IMR-90 (cell line): ENCODE measurements around the gene CUL4A. TPM values are rescaled to one million over a fixed set of nuclear protein-coding genes. Genes with fewer than 3 reads are reported as not detected.

Source experiments
- ATAC-seq: fragments of 200-7000 bp; cut with Tn5 transposase; 2 replicates; pipeline ENCODE4 v1.9.1; 2020; ENCODE audit warnings: low read depth, mild to moderate bottlenecking, moderate library complexity
- BruUV-seq: library from RNA; stranded (reverse); fragments of 400-500 nt; replicated peaks from 2 replicates; lab custom pipeline; 2021; lab: Mats Ljungman, UMichigan
- CTCF ChIA-PET: fragments of 300-600 bp; formaldehyde crosslinking; extraction: SDS; loops from one replicate; lab custom pipeline; 2021; ENCODE audit warnings: antibody characterized with exemption; lab: Yijun Ruan, JAX
- POLR2A ChIA-PET: fragments of 300-600 bp; sonication (Branson Sonifier 250); formaldehyde crosslinking; loops from one replicate; lab custom pipeline; 2022; ENCODE audit warnings: antibody characterized with exemption; ENCODE audit not compliant: unreplicated experiment; lab: Charles Lee
- DNase-seq: peaks from one replicate; pipeline ENCODE4 v3.0.0; 2013
- H2AFZ ChIP-seq: replicated peaks from 2 replicates; pipeline ENCODE3; 2013; ENCODE audit warnings: low read length, mild to moderate bottlenecking; ENCODE audit not compliant: poor library complexity
- H2AK5ac ChIP-seq: 2 replicates; pipeline ENCODE4 v1.6.1; 2013; ENCODE audit warnings: low read depth, low read length, inconsistent platforms
- H2AK9ac ChIP-seq: replicated peaks from 2 replicates; pipeline ENCODE3; 2013; ENCODE audit warnings: mild to moderate bottlenecking, low read depth, low read length, moderate library complexity; ENCODE audit not compliant: poor library complexity
- H2BK120ac ChIP-seq: 2 replicates; pipeline ENCODE4 v1.6.1; 2013; ENCODE audit warnings: low read depth, low read length, inconsistent platforms
- H2BK15ac ChIP-seq: 3 replicates; pipeline ENCODE4 v1.6.1; 2013; ENCODE audit warnings: low read depth, low read length, inconsistent platforms
- H2BK20ac ChIP-seq: 2 replicates; pipeline ENCODE4 v1.6.1; 2013; ENCODE audit warnings: low read depth, mild to moderate bottlenecking, inconsistent platforms, low read length, moderate library complexity
- H2BK5ac ChIP-seq: 2 replicates; pipeline ENCODE4 v1.6.1; 2013; ENCODE audit warnings: mild to moderate bottlenecking, low read depth, low read length, inconsistent platforms; ENCODE audit not compliant: poor library complexity, severe bottlenecking
- H3K14ac ChIP-seq: replicated peaks from 2 replicates; pipeline ENCODE4 v1.6.1; 2013; ENCODE audit warnings: low read depth, low read length, inconsistent platforms
- H3K18ac ChIP-seq: 2 replicates; pipeline ENCODE4 v1.6.1; 2013; ENCODE audit warnings: low read depth, low read length, control low read depth
- H3K23ac ChIP-seq: 2 replicates; pipeline ENCODE4 v1.6.1; 2013; ENCODE audit warnings: low read depth, low read length, inconsistent platforms
- H3K27ac ChIP-seq: 2 replicates; pipeline ENCODE4 v1.5.1; 2013; ENCODE audit warnings: mild to moderate bottlenecking, control low read depth, low read length; ENCODE audit not compliant: insufficient read depth
- H3K27me3 ChIP-seq: 2 replicates; pipeline ENCODE4 v1.6.1; 2013; ENCODE audit warnings: low read length; ENCODE audit not compliant: control insufficient read depth, insufficient read depth
- H3K36me3 ChIP-seq: 2 replicates; pipeline ENCODE4 v1.6.1; 2013; ENCODE audit warnings: low read length, mixed read lengths; ENCODE audit not compliant: control insufficient read depth, insufficient read depth
- H3K4ac ChIP-seq: 2 replicates; pipeline ENCODE4 v1.6.1; 2013; ENCODE audit warnings: low read depth, low read length, inconsistent platforms
- H3K4me1 ChIP-seq: 2 replicates; pipeline ENCODE4 v1.6.1; 2013; ENCODE audit warnings: low read length, mixed read lengths; ENCODE audit not compliant: control insufficient read depth, insufficient read depth
- H3K4me2 ChIP-seq: 2 replicates; pipeline ENCODE4 v1.6.1; 2013; ENCODE audit warnings: low read depth, mild to moderate bottlenecking, control low read depth, low read length, moderate library complexity
- H3K4me3 ChIP-seq: 2 replicates; pipeline ENCODE4 v1.5.1; 2013; ENCODE audit warnings: low read depth, mild to moderate bottlenecking, control low read depth, low read length, moderate library complexity; ENCODE audit not compliant: insufficient read depth
- H3K56ac ChIP-seq: 2 replicates; pipeline ENCODE4 v1.6.1; 2013; ENCODE audit warnings: low read length, inconsistent platforms; ENCODE audit not compliant: insufficient read depth; ENCODE audit errors: extremely low read depth
- H3K79me1 ChIP-seq, 2 experiments: 2 replicates each; pipeline ENCODE4 v1.6.1; 2013; ENCODE audit warnings: low read length in 2 of 2, inconsistent platforms in 1 of 2, low read depth in 1 of 2
- H3K9ac ChIP-seq: 2 replicates; pipeline ENCODE4 v1.6.1; 2013; ENCODE audit warnings: low read depth, low read length, control low read depth
- H3K9me1 ChIP-seq: 2 replicates; pipeline ENCODE4 v1.6.1; 2013; ENCODE audit warnings: low read length, inconsistent platforms; ENCODE audit not compliant: insufficient read depth
- H3K9me3 ChIP-seq: 2 replicates; pipeline ENCODE4 v1.6.1; 2013; ENCODE audit warnings: low read length; ENCODE audit not compliant: control insufficient read depth, insufficient read depth
- H4K20me1 ChIP-seq: 2 replicates; pipeline ENCODE4 v1.6.1; 2013; ENCODE audit warnings: low read length, inconsistent platforms; ENCODE audit not compliant: insufficient read depth
- H4K5ac ChIP-seq: 2 replicates; pipeline ENCODE4 v1.6.1; 2013; ENCODE audit warnings: mild to moderate bottlenecking, low read depth, low read length, control low read depth
- H4K8ac ChIP-seq, 2 experiments: 2 replicates each; pipeline ENCODE4 v1.6.1; 2013; ENCODE audit warnings: low read depth in 2 of 2, low read length in 2 of 2, control low read depth in 1 of 2, inconsistent platforms in 1 of 2
- H4K91ac ChIP-seq: 2 replicates; pipeline ENCODE4 v1.6.1; 2013; ENCODE audit warnings: low read depth, low read length, inconsistent platforms; ENCODE audit not compliant: insufficient read depth
- BHLHE40 ChIP-seq: fragments of 150-350 bp; IDR thresholded peaks from 2 replicates; pipeline ENCODE4 v1.6.1; 2016; ENCODE audit warnings: mild to moderate bottlenecking, low read depth, low read length
- CEBPB ChIP-seq: IDR thresholded peaks from 2 replicates; pipeline ENCODE4 v1.6.1; 2012; ENCODE audit warnings: low read depth, low read length, improper control_type of control experiment
- CHD1 ChIP-seq: IDR thresholded peaks from 2 replicates; pipeline ENCODE4 v1.6.1; 2012; ENCODE audit warnings: low read depth, low read length, improper control_type of control experiment
- CTCF ChIP-seq: conservative IDR thresholded peaks from 2 replicates; pipeline ENCODE4 v1.5.1; 2012; ENCODE audit warnings: mild to moderate bottlenecking, low read depth, low read length, improper control_type of control experiment
- ELK1 ChIP-seq: fragments of 150-350 bp; IDR thresholded peaks from 2 replicates; pipeline ENCODE4 v1.6.1; 2016; ENCODE audit warnings: low read depth, mild to moderate bottlenecking, low read length, moderate library complexity, borderline replicate concordance
- MAZ ChIP-seq: IDR thresholded peaks from 2 replicates; pipeline ENCODE4 v1.6.1; 2012; ENCODE audit warnings: low read depth, mild to moderate bottlenecking, low read length, improper control_type of control experiment, moderate library complexity, borderline replicate concordance
- MXI1 ChIP-seq: IDR thresholded peaks from 2 replicates; pipeline ENCODE4 v1.6.1; 2012; ENCODE audit warnings: low read depth, mild to moderate bottlenecking, low read length, moderate library complexity, borderline replicate concordance
- NFE2L2 ChIP-seq: fragments of 150-350 bp; IDR thresholded peaks from 2 replicates; pipeline ENCODE4 v1.6.1; 2016; ENCODE audit warnings: low read depth, mild to moderate bottlenecking, low read length
- POLR2A ChIP-seq: IDR thresholded peaks from 2 replicates; pipeline ENCODE4 v1.6.1; 2012; ENCODE audit warnings: mild to moderate bottlenecking, low read depth, low read length
- RAD21 ChIP-seq: IDR thresholded peaks from 2 replicates; pipeline ENCODE4 v1.6.1; 2012; ENCODE audit warnings: low read length, improper control_type of control experiment
- RCOR1 ChIP-seq: IDR thresholded peaks from 2 replicates; pipeline ENCODE4 v1.6.1; 2012; ENCODE audit warnings: mild to moderate bottlenecking, low read length, improper control_type of control experiment; ENCODE audit not compliant: insufficient replicate concordance
- RFX5 ChIP-seq: IDR thresholded peaks from 2 replicates; pipeline ENCODE4 v1.8.0; 2012; ENCODE audit warnings: low read depth, mild to moderate bottlenecking, low read length, moderate library complexity
- SMC3 ChIP-seq: fragments of 150-350 bp; IDR thresholded peaks from 2 replicates; pipeline ENCODE4 v1.6.1; 2016; ENCODE audit warnings: low read depth, mild to moderate bottlenecking, antibody characterized with exemption, low read length, moderate library complexity
- USF2 ChIP-seq: fragments of 150-350 bp; IDR thresholded peaks from 2 replicates; pipeline ENCODE4 v1.6.1; 2017; ENCODE audit warnings: mild to moderate bottlenecking, antibody characterized with exemption, low read length, low read depth
- WGBS, 2 experiments: methylation state at CpG; one replicate each; pipeline versions ENCODE4 v1.1.5 to v1.1.7; 2013; ENCODE audit warnings: missing lambda C conversion rate in 2 of 2; ENCODE audit not compliant: insufficient read length in 1 of 2; ENCODE audit errors: extremely low coverage in 2 of 2; 5-methylcytosine and 5-hydroxymethylcytosine counted together
- dilution Hi-C: fragments of 300-500 bp; cut with HindIII; formaldehyde crosslinking; loops from one replicate; pipeline ENCODE4 v1.14.3; 2018; ENCODE audit warnings: low sequenced_read_pairs; ENCODE audit not compliant: unreplicated experiment
- in situ Hi-C: fragments of 300-500 bp; cut with MboI; formaldehyde crosslinking; loops from 3 replicates; pipeline ENCODE4 v1.14.3; 2019; ENCODE audit warnings: low sequenced_read_pairs, inconsistent platforms, mixed read lengths
- intact Hi-C: fragments of 100-400 bp; cut with micrococcal nuclease; formaldehyde crosslinking; loops from 2 replicates; pipeline ENCODE4 v1.10.0; 2022
- polyA plus RNA-seq, 3 experiments: library from polyadenylated mRNA; depleted of rRNA; stranded (reverse); fragments of >200 nt; gene quantifications; 2 replicates each; pipeline ENCODE4 v1.2.3, GENCODE V29; 2012; ENCODE audit warnings: low replicate concordance in 1 of 3
- total RNA-seq: library from RNA; depleted of rRNA; stranded (reverse); fragments of >200 nt; gene quantifications from 2 replicates; pipeline ENCODE4 v1.2.3, GENCODE V29; 2012

Gene CUL4A
- total and polyA plus RNA-seq, 2 of the 4 experiments (the other 2 are of a cell fraction): 86.0 to 146 TPM

GRCh38 chr13:113167155-113167554, 42.3 kb upstream of the CUL4A start:
- Histone ChIP-seq H3K27ac (no peak overlapping the region), H4K91ac (no peak overlapping the region), H2AK9ac (no peak overlapping the region), H3K18ac (no peak overlapping the region), H2BK120ac (no peak overlapping the region), H2AK5ac (no peak overlapping the region), H3K79me1 (peaks cover 0 to 9% of the 10 kb centered on the region in 2 experiments; a peak in 1 of 4 replicates), H3K4me1 (peaks cover 8% of the 10 kb centered on the region), H2BK15ac (no peak overlapping the region), H4K5ac (no peak overlapping the region), H3K4me3 (no peak overlapping the region), H3K56ac (no peak overlapping the region), H4K20me1 (no peaks in the 10 kb centered on the region), H2BK5ac (no peak overlapping the region), H2AFZ (no peak overlapping the region), H4K8ac (no peak overlapping the region), H3K9me3 (0 out of 2 replicates have a peak, but pooled peaks cover 2% of the 10 kb centered on the region), H3K4me2 (no peak overlapping the region), H3K23ac (no peak overlapping the region), H3K36me3 (peaks cover 20% of the 10 kb centered on the region), H3K4ac (no peak overlapping the region), H3K9ac (no peak overlapping the region), H2BK20ac (no peak overlapping the region), H3K9me1 (peaks cover 4% of the 10 kb centered on the region; the same call in 1 of the 2 replicates), H3K27me3 (no peaks in the 10 kb centered on the region), H3K14ac (no peak overlapping the region)
- WGBS, 2 experiments: no CpG with 5 or more reads among the region's 10 CpGs
- CTCF ChIA-PET: no interaction called here
- no peak for TF ChIP-seq RAD21
- no peak for TF ChIP-seq POLR2A
- TF ChIP-seq CEBPB: no peak
- TF ChIP-seq RFX5: no peak
- TF ChIP-seq CTCF: no peak
- no peak for TF ChIP-seq MAZ
- TF ChIP-seq USF2: no peak
- no peak for TF ChIP-seq NFE2L2
- no peak for TF ChIP-seq MXI1
- no peak for TF ChIP-seq RCOR1
- TF ChIP-seq ELK1: no peak
- TF ChIP-seq SMC3: no peak
- no peak for TF ChIP-seq CHD1
- TF ChIP-seq BHLHE40: no peak
- ATAC-seq (no peak), DNase-seq (no peak)
- dilution Hi-C loops: no loop called here
- POLR2A ChIA-PET: no interaction called here
- BruUV-seq: no TSS peak
- in situ Hi-C loops: no loop called here
- intact Hi-C loops: no loop called here
